ENCODE data around the gene SNAP91. TPM values are rescaled to one million over a fixed set of nuclear protein-coding genes. Genes with fewer than 3 reads are reported as not detected.

SNAP91 gene
- total and polyA plus RNA-seq, 2 donors (not counting 3 experiments of a cell fraction or from before 2014, with no cell fraction given): 1.3 to 1.5 TPM

DNA sequence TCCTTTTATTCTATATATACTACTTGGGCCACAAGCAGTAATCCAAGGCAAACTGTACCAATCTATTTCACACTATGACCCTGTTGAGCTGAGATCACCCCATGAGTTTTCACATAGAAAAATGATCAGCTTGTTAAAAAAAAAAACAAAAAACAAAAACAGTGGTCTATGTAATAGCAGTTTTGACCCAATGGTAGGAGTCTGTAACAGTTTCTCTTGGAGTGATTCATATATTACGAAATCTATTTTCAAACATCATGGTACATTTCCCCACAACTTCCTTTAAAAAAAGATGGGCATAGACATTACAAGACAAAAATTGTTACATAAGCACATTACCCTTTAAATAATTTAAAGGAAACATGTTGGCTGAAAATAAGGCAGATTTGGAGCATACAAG, 118.5 kb downstream of the SNAP91 start:
- no peak overlapping the region for H3K4me2 ChIP-seq (ENCODE audit: insufficient read depth, low read length)
- H3K9me1 ChIP-seq (replicated peaks; ENCODE audit: control insufficient read depth, extremely low read depth, insufficient read depth, low read length): no peaks in the 10 kb centered on the region
- BruUV-seq (replicated peaks): no TSS peak
- intact Hi-C loops (cut with micrococcal nuclease): no loop called here
- H3K9me3 ChIP-seq (replicated peaks; ENCODE audit: control insufficient read depth, insufficient read depth, low read length): no peaks in the 10 kb centered on the region
- dilution Hi-C loops (cut with MboI; ENCODE audit: extremely low pct_ligation_motif_present, low sequenced_read_pairs): no loop called here
- FAIRE-seq (no peak), DNase-seq (ENCODE audit: low read depth, low spot score) (no peak)
- TF ChIP-seq POLR2AphosphoS5 (IDR thresholded peaks at IDR 0.05; ENCODE audit: insufficient read depth, low read depth, low read length) (no peak), GATA2 (IDR thresholded peaks at IDR 0.05; ENCODE audit: insufficient read depth, insufficient read length, low read depth, low read length) (no peak), FOS (IDR thresholded peaks at IDR 0.05; ENCODE audit: borderline replicate concordance, insufficient read depth, low read length) (no peak), EZH2 (IDR thresholded peaks at IDR 0.05; ENCODE audit: borderline replicate concordance, low read depth, low read length, severe bottlenecking) (no peak), POLR2A (IDR thresholded peaks at IDR 0.05; ENCODE audit: low read depth, low read length) (no peak), JUN (IDR thresholded peaks at IDR 0.05; ENCODE audit: borderline replicate concordance, insufficient read depth, insufficient read length, low read depth) (no peak), MYC (IDR thresholded peaks at IDR 0.05; ENCODE audit: low read depth, low read length) (no peak)
- TF ChIP-seq, protein P1, sequence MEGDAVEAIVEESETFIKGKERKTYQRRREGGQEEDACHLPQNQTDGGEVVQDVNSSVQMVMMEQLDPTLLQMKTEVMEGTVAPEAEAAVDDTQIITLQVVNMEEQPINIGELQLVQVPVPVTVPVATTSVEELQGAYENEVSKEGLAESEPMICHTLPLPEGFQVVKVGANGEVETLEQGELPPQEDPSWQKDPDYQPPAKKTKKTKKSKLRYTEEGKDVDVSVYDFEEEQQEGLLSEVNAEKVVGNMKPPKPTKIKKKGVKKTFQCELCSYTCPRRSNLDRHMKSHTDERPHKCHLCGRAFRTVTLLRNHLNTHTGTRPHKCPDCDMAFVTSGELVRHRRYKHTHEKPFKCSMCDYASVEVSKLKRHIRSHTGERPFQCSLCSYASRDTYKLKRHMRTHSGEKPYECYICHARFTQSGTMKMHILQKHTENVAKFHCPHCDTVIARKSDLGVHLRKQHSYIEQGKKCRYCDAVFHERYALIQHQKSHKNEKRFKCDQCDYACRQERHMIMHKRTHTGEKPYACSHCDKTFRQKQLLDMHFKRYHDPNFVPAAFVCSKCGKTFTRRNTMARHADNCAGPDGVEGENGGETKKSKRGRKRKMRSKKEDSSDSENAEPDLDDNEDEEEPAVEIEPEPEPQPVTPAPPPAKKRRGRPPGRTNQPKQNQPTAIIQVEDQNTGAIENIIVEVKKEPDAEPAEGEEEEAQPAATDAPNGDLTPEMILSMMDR (IDR thresholded peaks at IDR 0.05; ENCODE audit: extremely low read depth in 1 of 2, insufficient read depth in 1 of 2, low read depth in 1 of 2, low read length in 2 of 2): no peak
- TF ChIP-seq, protein P2, sequence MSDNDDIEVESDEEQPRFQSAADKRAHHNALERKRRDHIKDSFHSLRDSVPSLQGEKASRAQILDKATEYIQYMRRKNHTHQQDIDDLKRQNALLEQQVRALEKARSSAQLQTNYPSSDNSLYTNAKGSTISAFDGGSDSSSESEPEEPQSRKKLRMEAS (IDR thresholded peaks at IDR 0.05; ENCODE audit: insufficient read depth, insufficient read length): no peak
- H2AFZ ChIP-seq (ENCODE audit: low read depth, low read length): no peak overlapping the region
- no peaks in the 10 kb centered on the region for H3K36me3 ChIP-seq (ENCODE audit: control insufficient read depth in 2 of 2, extremely low read depth in 1 of 2, insufficient read depth in 2 of 2, low read length in 2 of 2)
- H3K4me1 ChIP-seq (ENCODE audit: control insufficient read depth, extremely low read depth, insufficient read depth, low read length): no peaks in the 10 kb centered on the region
- H3K4me3 ChIP-seq (replicated peaks in 1 of 3; ENCODE audit: insufficient read depth in 1 of 3, low read depth in 1 of 3, low read length in 3 of 3): no peak overlapping the region
- ChIA-PET CTCF (interaction anchor here (2.5 kb wide), 1 partner anchor 13 kb away, joined by 5 read pairs; no protein-coding TSS in a partner anchor), POLR2A (no interaction called here)
- no peaks in the 10 kb centered on the region for H4K20me1 ChIP-seq (replicated peaks; ENCODE audit: control insufficient read depth, extremely low read depth, insufficient read depth, low read length)
- H3K79me2 ChIP-seq (ENCODE audit: control insufficient read depth, insufficient read depth, low read length): no peaks in the 10 kb centered on the region
- no peak overlapping the region for H3K27ac ChIP-seq (ENCODE audit: insufficient read depth, low read depth, low read length)
- H3K27me3 ChIP-seq (ENCODE audit: control insufficient read depth in 2 of 2, insufficient read depth in 2 of 2, low read length in 2 of 2): no peaks in the 10 kb centered on the region
- no peak overlapping the region for H3K9ac ChIP-seq (replicated peaks; ENCODE audit: extremely low read depth, insufficient read depth, low read length)
